HepG2 (cell line): Measurements from ENCODE around the gene ZNF771. TPM values are rescaled to one million over a fixed set of nuclear protein-coding genes. Genes with fewer than 3 reads are reported as not detected.

Source experiments
- ATF5 ChIP-seq: sonication (generic); formaldehyde crosslinking; IDR thresholded peaks from 2 replicates; pipeline ENCODE4 v1.4.0; 2020; ENCODE audit warnings: mild to moderate bottlenecking, low read depth, missing genetic modification reagents
- BRD4 ChIP-seq: sonication (generic); formaldehyde crosslinking; IDR thresholded peaks from 2 replicates; pipeline ENCODE4 v1.4.0; 2020; ENCODE audit warnings: missing genetic modification reagents
- CBX1 ChIP-seq: IDR thresholded peaks from one replicate; pipeline ENCODE4 v1.6.1; 2016; ENCODE audit warnings: antibody characterized with exemption, low read depth
- CTCF ChIP-seq: sonication (generic); formaldehyde crosslinking; IDR thresholded peaks from 2 replicates; pipeline ENCODE4 v1.5.0; 2020; ENCODE audit warnings: mild to moderate bottlenecking, missing genetic modification reagents, moderate library complexity
- DZIP1 ChIP-seq: sonication (generic); formaldehyde crosslinking; IDR thresholded peaks from 2 replicates; pipeline ENCODE4 v1.5.0; 2020; ENCODE audit warnings: mild to moderate bottlenecking, missing genetic modification reagents
- KAT2B ChIP-seq: fragments of 150-350 bp; IDR thresholded peaks from 2 replicates; pipeline ENCODE4 v1.6.1; 2014; ENCODE audit warnings: low read depth, low read length, borderline replicate concordance
- LRRFIP1 ChIP-seq: sonication (generic); formaldehyde crosslinking; conservative IDR thresholded peaks from 2 replicates; pipeline ENCODE4 v1.4.0; 2020; ENCODE audit warnings: missing genetic modification reagents
- NCOA5 ChIP-seq: sonication (generic); formaldehyde crosslinking; IDR thresholded peaks from 2 replicates; pipeline ENCODE4 v1.4.0; 2020; ENCODE audit warnings: missing genetic modification reagents
- TCF7L2 ChIP-seq: IDR thresholded peaks from 2 replicates; pipeline ENCODE4 v1.6.1; 2011; ENCODE audit warnings: mild to moderate bottlenecking, low read depth, low read length, moderate library complexity
- ZBTB4 ChIP-seq: sonication (generic); formaldehyde crosslinking; IDR thresholded peaks from 2 replicates; pipeline ENCODE4 v1.4.0; 2020; ENCODE audit warnings: missing genetic modification reagents, mild to moderate bottlenecking, borderline replicate concordance
- ZNF224 ChIP-seq: sonication (generic); formaldehyde crosslinking; IDR thresholded peaks from 2 replicates; pipeline ENCODE4 v1.5.0; 2020; ENCODE audit warnings: mild to moderate bottlenecking, missing genetic modification reagents
- ZNF274 ChIP-seq: sonication (generic); formaldehyde crosslinking; IDR thresholded peaks from 2 replicates; pipeline ENCODE4 v1.5.1; 2020; ENCODE audit warnings: mild to moderate bottlenecking, missing genetic modification reagents
- ZNF292 ChIP-seq: sonication (generic); formaldehyde crosslinking; IDR thresholded peaks from 2 replicates; pipeline ENCODE4 v1.8.1; 2022; ENCODE audit warnings: mild to moderate bottlenecking, low read depth, missing genetic modification reagents, borderline replicate concordance
- ZNF546 ChIP-seq: sonication (generic); formaldehyde crosslinking; conservative IDR thresholded peaks from 2 replicates; pipeline ENCODE4 v1.8.1; 2023; ENCODE audit warnings: mild to moderate bottlenecking, missing genetic modification reagents
- ZNF7 ChIP-seq: IDR thresholded peaks from 2 replicates; pipeline ENCODE4 v1.6.1; 2016; ENCODE audit warnings: missing biosample characterization, missing genetic modification reagents
- ZSCAN12 ChIP-seq: sonication (generic); formaldehyde crosslinking; IDR thresholded peaks from 2 replicates; pipeline ENCODE4 v1.9.0; 2021; ENCODE audit warnings: mild to moderate bottlenecking, missing genetic modification reagents
- ZSCAN9 ChIP-seq: IDR thresholded peaks from 2 replicates; pipeline ENCODE4 v1.6.1; 2016; ENCODE audit warnings: borderline replicate concordance
- polyA plus RNA-seq, 8 experiments: library from polyadenylated mRNA; depleted of rRNA in 3 of 8; stranded (reverse) in 7 of 8; unstranded in 1 of 8; fragments of >200 nt; fragmentation: Illumina TruSeq in 4 of 8; extraction: Trizol in 4 of 8; gene quantifications; 2 replicates each; pipeline versions ENCODE4 v1.2.1 to v1.2.3, GENCODE V29; 2011 to 2016; ENCODE audit warnings: low read depth in 4 of 8, missing spikeins in 1 of 8, mixed read lengths in 1 of 8; ENCODE audit not compliant: insufficient read depth in 1 of 8
- total RNA-seq, 5 experiments: library from RNA; depleted of rRNA; stranded (reverse); fragments of >200 nt; fragmentation: Illumina TruSeq; extraction: Trizol; gene quantifications; 2 replicates each; pipeline ENCODE4 v1.2.3, GENCODE V29; 2016; ENCODE audit warnings: low read depth in 1 of 5

ZNF771 gene
- total and polyA plus RNA-seq, 2 of the 13 experiments (the other 11 are each of a cell fraction or from before 2014, with no cell fraction given), result 5.0 to 11.8 TPM

- TF ChIP-seq LRRFIP1 (CRISPR knock-in tag) (0 out of 2 replicates have a peak, but pooled peaks have one; percentile 55), ZBTB4 (CRISPR knock-in tag) (no peak), TCF7L2 (no peak), ZNF546 (CRISPR knock-in tag) (peak; percentile 90), DZIP1 (CRISPR knock-in tag) (0 out of 2 replicates have a peak, but pooled peaks have one; percentile 72), ZNF274 (CRISPR knock-in tag) (no peak), ZNF292 (CRISPR knock-in tag) (peak; percentile 82), KAT2B (no peak), NCOA5 (CRISPR knock-in tag) (no peak), ZNF224 (CRISPR knock-in tag) (peak; percentile 88; the same call in 1 of the 2 replicates), ATF5 (CRISPR knock-in tag) (peak; percentile 78; the same call in 1 of the 2 replicates), CTCF (CRISPR knock-in tag) (peak; percentile 53), BRD4 (no peak; the same call in 1 of the 2 replicates), ZSCAN9 (CRISPR knock-in tag) (no peak; the same call in 1 of the 2 replicates), CBX1 (no peak), ZSCAN12 (CRISPR knock-in tag) (no peak; the same call in 1 of the 2 replicates), ZNF7 (CRISPR knock-in tag) (no peak)
Observed at GRCh38 chr16:30378236-30379157, 28.9 kb upstream of the ZNF771 start (continued).
